GM21423 (cell line): ENCODE measurements around the gene PPP1R12B.
A peak's percentile ranks its signal among the peaks of the same experiment; 100 is the strongest.
"Not testable (repeated sequence)": the region's sequence is repeated elsewhere in the genome, so short reads cannot be mapped to it uniquely, and the experiment has no call there.

Experiments
- ATAC-seq: cut with Tn5 transposase; IDR thresholded peaks from one replicate; pipeline ENCODE4 v1.9.1; 2021; ENCODE audit warnings: mild to moderate bottlenecking, moderate library complexity; ENCODE audit not compliant: unreplicated experiment

PPP1R12B gene

GRCh38 chr1:202575918-202576653 lies 227.6 kb downstream of the PPP1R12B start:
- ATAC-seq: no peak

GRCh38 chr1:202576816-202577215 lies 228.3 kb downstream of the PPP1R12B start:
- ATAC-seq: no peak

GRCh38 chr1:202577381-202577780 lies 228.9 kb downstream of the PPP1R12B start:
- no peak for ATAC-seq

- no peak for ATAC-seq
Measured at GRCh38 chr1:202578001-202578504, 229.6 kb downstream of the PPP1R12B start.

- ATAC-seq: no peak
Measured at GRCh38 chr1:202578565-202578964, 230.1 kb downstream of the PPP1R12B start.

- ATAC-seq: no peak
Measured at GRCh38 chr1:202579806-202580205, 231.3 kb downstream of the PPP1R12B start.

GRCh38 chr1:202580619-202581018 lies 232.1 kb downstream of the PPP1R12B start:
- no peak for ATAC-seq

- not testable (repeated sequence) for ATAC-seq
Measured at GRCh38 chr1:202582350-202582749, 233.9 kb downstream of the PPP1R12B start.

- ATAC-seq: no peak
Measured at GRCh38 chr1:202584707-202585589, 236.4 kb downstream of the PPP1R12B start.

GRCh38 chr1:202585590-202585933 lies 237.1 kb downstream of the PPP1R12B start:
- ATAC-seq: no peak

GRCh38 chr1:202586018-202586821 lies 237.7 kb downstream of the PPP1R12B start:
- ATAC-seq: peak; percentile 67

- ATAC-seq: no peak
Measured at GRCh38 chr1:202586871-202587270, 238.4 kb downstream of the PPP1R12B start.

- ATAC-seq: no peak
Measured at GRCh38 chr1:202587859-202588485, 239.5 kb downstream of the PPP1R12B start.

- no peak for ATAC-seq
Measured at GRCh38 chr1:202588503-202589189, 240.1 kb downstream of the PPP1R12B start.

- ATAC-seq: no peak
Measured at GRCh38 chr1:202589190-202589930, 240.9 kb downstream of the PPP1R12B start.

- ATAC-seq: no peak
Measured at GRCh38 chr1:202590126-202590525, 241.6 kb downstream of the PPP1R12B start.

- ATAC-seq: no peak
Measured at GRCh38 chr1:202590975-202591411, 242.5 kb downstream of the PPP1R12B start.

- ATAC-seq: no peak
Measured at GRCh38 chr1:202591515-202591914, 243.0 kb downstream of the PPP1R12B start.

GRCh38 chr1:202592146-202592545 lies 243.6 kb downstream of the PPP1R12B start:
- ATAC-seq: no peak
